Thoracic aorta (tissue), 2 donors: ENCODE data around the gene HSPA12A. TPM values are rescaled to one million over a fixed set of nuclear protein-coding genes. Genes with fewer than 3 reads are reported as not detected.

Source experiments
- ATAC-seq: fragments of 150-250 bp; one replicate; pipeline ENCODE4 v1.8.0; 2017; ENCODE audit warnings: low read depth; ENCODE audit not compliant: insufficient number of reproducible peaks, low FRiP score
- DNase-seq: peaks from one replicate; pipeline ENCODE4 v3.0.0-alpha.2; 2020; ENCODE audit warnings: low spot score
- H3K27ac ChIP-seq, 2 donors: fragments of 200-600 bp; sonication (generic); 1 replicate in 1 of 2; 2 replicates in 1 of 2; pipeline ENCODE4 v1.5.1; 2016; ENCODE audit warnings: mild to moderate bottlenecking in 2 of 2, moderate library complexity in 2 of 2
- H3K27me3 ChIP-seq: fragments of 200-600 bp; sonication (generic); replicated peaks from 2 replicates; pipeline ENCODE4 v1.6.0; 2016; ENCODE audit warnings: mild to moderate bottlenecking; ENCODE audit not compliant: insufficient read depth
- H3K36me3 ChIP-seq: fragments of 200-600 bp; sonication (generic); one replicate; pipeline ENCODE4 v1.5.1; 2016
- H3K4me1 ChIP-seq, 2 donors: fragments of 200-600 bp; sonication (generic); 1 replicate in 1 of 2; 2 replicates in 1 of 2; pipeline versions ENCODE4 v1.5.1 to v1.6.0; 2016; ENCODE audit warnings: low read depth in 2 of 2, mild to moderate bottlenecking in 1 of 2; ENCODE audit not compliant: control insufficient read depth in 1 of 2
- H3K4me3 ChIP-seq: fragments of 200-600 bp; sonication (generic); 2 replicates; pipeline ENCODE4 v1.5.1; 2016; ENCODE audit warnings: mild to moderate bottlenecking
- H3K9me3 ChIP-seq: fragments of 200-600 bp; sonication (generic); 2 replicates; pipeline ENCODE4 v1.5.1; 2016
- total RNA-seq, 2 donors: library from RNA; depleted of rRNA; stranded (reverse); fragments of >200 nt; gene quantifications; one replicate each; pipeline versions ENCODE4 v1.1.0 to v1.2.3, GENCODE V29; 2016
- TF ChIP-seq, protein P1 (sequence below): fragments of 200-600 bp; sonication (generic); IDR thresholded peaks from one replicate; pipeline ENCODE4 v1.5.1; 2019; ENCODE audit warnings: antibody characterized with exemption

The HSPA12A gene
- total RNA-seq, 2 donors from 2014 or later, result 10.2 to 13.6 TPM

DNA sequence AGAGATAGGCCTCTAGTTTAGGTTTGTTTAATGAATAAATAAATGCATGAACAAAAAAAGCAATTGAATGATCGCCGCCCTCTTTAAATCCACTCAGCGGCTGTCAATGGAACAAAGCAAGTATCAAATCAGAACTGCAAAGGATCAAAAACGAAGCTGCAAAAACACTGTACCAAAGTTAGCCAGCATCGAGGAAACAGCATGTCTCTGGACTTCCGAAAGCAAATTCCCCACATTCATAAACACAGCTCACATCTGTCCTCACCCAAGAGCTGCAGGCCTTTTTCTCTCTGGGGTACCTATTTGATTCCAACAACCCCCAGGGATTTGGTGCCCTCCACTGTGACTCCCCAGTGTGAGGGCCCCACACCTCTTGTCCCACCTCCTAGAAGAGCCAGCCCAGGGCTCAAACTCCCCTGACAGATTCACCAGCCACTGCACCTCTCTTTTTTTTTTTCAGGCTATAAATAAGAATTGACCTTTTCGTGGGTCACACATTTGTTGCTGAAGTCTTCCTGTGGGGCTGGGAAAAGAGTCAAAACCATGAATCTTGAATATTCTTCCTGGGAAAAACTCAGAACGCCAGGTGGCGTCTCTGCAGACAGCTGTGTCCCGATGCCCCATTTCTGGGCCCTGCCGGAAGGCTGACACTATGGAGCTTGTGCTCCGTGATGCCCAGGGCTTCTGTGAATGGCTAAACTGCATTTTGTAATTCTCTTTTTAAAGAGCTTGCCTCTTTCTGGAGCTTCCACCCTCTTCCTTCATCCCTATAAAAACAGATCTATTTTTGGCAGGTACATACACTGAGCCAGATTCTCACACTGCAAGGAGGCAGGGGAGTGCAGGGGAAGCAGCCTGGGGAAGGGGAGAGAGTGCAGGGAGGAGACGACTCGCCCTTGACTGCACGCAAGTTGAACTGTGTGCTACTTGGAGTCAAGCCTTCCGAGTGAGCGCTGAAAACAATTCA is 51.7 kb downstream of the HSPA12A start:
- H3K4me3 ChIP-seq, result peak overlapping the region; percentile 5
- no peaks in the 10 kb centered on the region for H3K27me3 ChIP-seq
- H3K27ac ChIP-seq, result peak overlapping the region; percentile 48 to 65
- H3K36me3 ChIP-seq, result no peaks in the 10 kb centered on the region
- DNase-seq (no peak), ATAC-seq (no peak)
- TF ChIP-seq, protein P1, sequence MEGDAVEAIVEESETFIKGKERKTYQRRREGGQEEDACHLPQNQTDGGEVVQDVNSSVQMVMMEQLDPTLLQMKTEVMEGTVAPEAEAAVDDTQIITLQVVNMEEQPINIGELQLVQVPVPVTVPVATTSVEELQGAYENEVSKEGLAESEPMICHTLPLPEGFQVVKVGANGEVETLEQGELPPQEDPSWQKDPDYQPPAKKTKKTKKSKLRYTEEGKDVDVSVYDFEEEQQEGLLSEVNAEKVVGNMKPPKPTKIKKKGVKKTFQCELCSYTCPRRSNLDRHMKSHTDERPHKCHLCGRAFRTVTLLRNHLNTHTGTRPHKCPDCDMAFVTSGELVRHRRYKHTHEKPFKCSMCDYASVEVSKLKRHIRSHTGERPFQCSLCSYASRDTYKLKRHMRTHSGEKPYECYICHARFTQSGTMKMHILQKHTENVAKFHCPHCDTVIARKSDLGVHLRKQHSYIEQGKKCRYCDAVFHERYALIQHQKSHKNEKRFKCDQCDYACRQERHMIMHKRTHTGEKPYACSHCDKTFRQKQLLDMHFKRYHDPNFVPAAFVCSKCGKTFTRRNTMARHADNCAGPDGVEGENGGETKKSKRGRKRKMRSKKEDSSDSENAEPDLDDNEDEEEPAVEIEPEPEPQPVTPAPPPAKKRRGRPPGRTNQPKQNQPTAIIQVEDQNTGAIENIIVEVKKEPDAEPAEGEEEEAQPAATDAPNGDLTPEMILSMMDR, result peak; percentile 59
- H3K9me3 ChIP-seq, result no peaks in the 10 kb centered on the region
- peaks cover 21 to 49% of the 10 kb centered on the region in 2 donors for H3K4me1 ChIP-seq

DNA sequence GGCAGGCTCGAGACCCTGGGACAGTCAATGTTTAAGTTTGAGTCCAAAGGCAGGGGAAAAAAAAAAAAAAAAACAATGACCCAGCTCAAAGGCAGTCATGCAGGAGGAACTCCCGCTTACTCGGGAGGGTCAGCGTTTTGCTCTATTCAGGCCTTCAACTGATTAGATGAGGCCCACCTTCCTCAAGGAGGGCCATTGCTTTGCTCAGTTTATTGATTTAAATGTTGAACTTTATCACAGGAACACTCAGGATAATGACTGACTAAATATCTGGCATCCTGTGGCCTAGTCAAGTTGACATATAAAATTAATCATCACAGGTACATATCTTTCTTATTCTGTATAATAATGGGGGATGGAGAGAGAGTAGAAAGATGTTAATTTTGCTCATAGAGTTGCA is 52.6 kb downstream of the HSPA12A start:
- ATAC-seq (no peak), DNase-seq (no peak)
- Histone ChIP-seq H3K36me3 (no peaks in the 10 kb centered on the region), H3K27me3 (no peaks in the 10 kb centered on the region), H3K9me3 (no peaks in the 10 kb centered on the region), H3K27ac (no peak overlapping the region), H3K4me3 (no peak overlapping the region), H3K4me1 (peaks cover 21 to 49% of the 10 kb centered on the region in 2 donors)
- TF ChIP-seq, protein P1, result no peak

GRCh38 chr10:116688741-116689495 is 53.4 kb downstream of the HSPA12A start:
- ATAC-seq (no peak), DNase-seq (no peak)
- Histone ChIP-seq H3K9me3 (no peaks in the 10 kb centered on the region), H3K4me3 (peak overlapping the region; percentile 38), H3K4me1 (peaks cover 21 to 49% of the 10 kb centered on the region in 2 donors), H3K27ac (no peak overlapping the region), H3K27me3 (no peaks in the 10 kb centered on the region), H3K36me3 (no peaks in the 10 kb centered on the region)
- TF ChIP-seq, protein P1, result no peak

GRCh38 chr10:116688241-116688711 is 54.1 kb downstream of the HSPA12A start:
- peaks cover 16 to 43% of the 10 kb centered on the region in 2 donors for H3K4me1 ChIP-seq
- no peaks in the 10 kb centered on the region for H3K9me3 ChIP-seq
- peak overlapping the region; percentile 38 for H3K4me3 ChIP-seq
- DNase-seq, result no peak
- TF ChIP-seq, protein P1, result no peak
- no peaks in the 10 kb centered on the region for H3K36me3 ChIP-seq
- no peaks in the 10 kb centered on the region for H3K27me3 ChIP-seq
- H3K27ac ChIP-seq, result peak overlapping the region in 1 of 2 donors; percentile 31
- ATAC-seq, result no peak

- H3K27ac ChIP-seq, result no peak overlapping the region
- H3K4me1 ChIP-seq, result peaks cover 16 to 42% of the 10 kb centered on the region in 2 donors
- no peaks in the 10 kb centered on the region for H3K27me3 ChIP-seq
- no peaks in the 10 kb centered on the region for H3K9me3 ChIP-seq
- H3K4me3 ChIP-seq, result no peak overlapping the region
- TF ChIP-seq, protein P1, result no peak
- no peaks in the 10 kb centered on the region for H3K36me3 ChIP-seq
- ATAC-seq (no peak), DNase-seq (no peak)
Measured at GRCh38 chr10:116687633-116688032, 54.7 kb downstream of the HSPA12A start.
